AG09309 (cell line): ENCODE data around the gene VEGFD.

Experiments
- DNase-seq: peaks from one replicate; pipeline ENCODE4 v3.0.0-alpha.2; 2010; ENCODE audit warnings: low read depth
- H3K4me3 ChIP-seq: 2 replicates; pipeline ENCODE4 v1.5.1; 2011; ENCODE audit warnings: mild to moderate bottlenecking, low read depth, low read length, moderate library complexity; ENCODE audit not compliant: control insufficient read depth
- TF ChIP-seq, protein P1 (sequence below): IDR thresholded peaks from 2 replicates; pipeline ENCODE4 v1.5.1; 2011; ENCODE audit warnings: mild to moderate bottlenecking, low read depth, low read length, inconsistent platforms; ENCODE audit not compliant: insufficient read depth, control insufficient read depth; ENCODE audit errors: missing control alignments

The VEGFD gene

DNA sequence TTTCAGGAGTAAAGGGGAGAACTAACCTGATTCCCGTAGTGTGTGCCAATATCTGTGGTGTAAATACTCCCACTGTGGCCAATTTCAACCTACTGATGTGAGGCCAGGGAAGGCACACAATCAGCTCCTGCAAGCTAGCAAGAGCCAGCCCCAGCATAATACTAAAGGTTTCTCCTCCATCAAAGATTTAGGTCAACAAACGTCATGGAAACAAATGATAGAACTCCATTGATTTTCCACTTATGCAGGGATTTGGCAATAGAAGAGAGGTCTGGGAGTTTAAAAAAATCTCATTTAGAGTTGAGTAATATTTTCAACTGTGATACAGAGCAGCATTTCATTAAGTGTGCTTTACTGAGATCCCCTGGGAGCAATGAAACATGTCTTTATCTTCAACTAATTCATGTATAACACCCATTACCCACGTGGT is 15.8 kb upstream of the VEGFD start:
- TF ChIP-seq, protein P1, sequence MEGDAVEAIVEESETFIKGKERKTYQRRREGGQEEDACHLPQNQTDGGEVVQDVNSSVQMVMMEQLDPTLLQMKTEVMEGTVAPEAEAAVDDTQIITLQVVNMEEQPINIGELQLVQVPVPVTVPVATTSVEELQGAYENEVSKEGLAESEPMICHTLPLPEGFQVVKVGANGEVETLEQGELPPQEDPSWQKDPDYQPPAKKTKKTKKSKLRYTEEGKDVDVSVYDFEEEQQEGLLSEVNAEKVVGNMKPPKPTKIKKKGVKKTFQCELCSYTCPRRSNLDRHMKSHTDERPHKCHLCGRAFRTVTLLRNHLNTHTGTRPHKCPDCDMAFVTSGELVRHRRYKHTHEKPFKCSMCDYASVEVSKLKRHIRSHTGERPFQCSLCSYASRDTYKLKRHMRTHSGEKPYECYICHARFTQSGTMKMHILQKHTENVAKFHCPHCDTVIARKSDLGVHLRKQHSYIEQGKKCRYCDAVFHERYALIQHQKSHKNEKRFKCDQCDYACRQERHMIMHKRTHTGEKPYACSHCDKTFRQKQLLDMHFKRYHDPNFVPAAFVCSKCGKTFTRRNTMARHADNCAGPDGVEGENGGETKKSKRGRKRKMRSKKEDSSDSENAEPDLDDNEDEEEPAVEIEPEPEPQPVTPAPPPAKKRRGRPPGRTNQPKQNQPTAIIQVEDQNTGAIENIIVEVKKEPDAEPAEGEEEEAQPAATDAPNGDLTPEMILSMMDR: no peak
- no peak for DNase-seq
- no peak overlapping the region for H3K4me3 ChIP-seq

DNA sequence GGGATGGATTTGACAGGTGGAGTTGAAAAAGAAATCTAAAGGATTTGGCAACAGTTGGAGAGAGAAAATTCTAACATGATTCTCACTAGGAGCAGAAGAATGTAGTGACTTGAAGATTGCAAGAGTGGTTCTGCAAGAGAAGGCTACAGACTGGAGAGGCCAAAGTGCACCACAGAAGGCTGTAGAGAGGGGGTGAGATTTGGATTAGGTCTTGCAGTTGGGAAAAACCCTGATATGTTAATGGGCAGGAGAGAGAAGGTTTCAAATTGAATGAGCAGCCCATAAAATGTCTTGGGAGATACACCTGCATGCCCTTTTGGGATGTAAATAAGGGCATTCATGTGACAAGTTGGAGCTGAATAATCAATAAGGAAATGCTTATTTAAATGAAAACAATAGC is 14.7 kb upstream of the VEGFD start:
- no peak overlapping the region for H3K4me3 ChIP-seq
- TF ChIP-seq, protein P1: no peak
- DNase-seq: no peak

DNA sequence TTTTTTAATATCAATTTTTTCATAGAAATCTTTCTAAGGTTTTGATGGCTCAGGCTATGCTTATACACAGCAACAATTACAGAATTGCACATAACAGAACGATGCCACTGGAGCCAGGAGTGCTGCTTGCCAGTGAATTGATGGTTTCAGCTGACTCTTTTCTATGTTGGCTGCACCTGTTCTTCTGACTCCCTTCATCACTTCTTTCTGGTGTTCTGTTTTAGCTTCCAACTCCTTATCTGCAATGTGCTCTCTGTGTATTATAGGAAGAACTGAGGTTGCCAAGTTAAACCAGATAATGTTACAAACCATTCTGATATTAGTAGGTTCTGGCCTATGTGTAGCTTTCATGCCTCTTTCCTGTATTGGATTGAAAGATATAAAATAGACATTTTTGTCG is 11.6 kb upstream of the VEGFD start:
- DNase-seq: no peak
- H3K4me3 ChIP-seq: no peak overlapping the region
- TF ChIP-seq, protein P1: no peak

DNA sequence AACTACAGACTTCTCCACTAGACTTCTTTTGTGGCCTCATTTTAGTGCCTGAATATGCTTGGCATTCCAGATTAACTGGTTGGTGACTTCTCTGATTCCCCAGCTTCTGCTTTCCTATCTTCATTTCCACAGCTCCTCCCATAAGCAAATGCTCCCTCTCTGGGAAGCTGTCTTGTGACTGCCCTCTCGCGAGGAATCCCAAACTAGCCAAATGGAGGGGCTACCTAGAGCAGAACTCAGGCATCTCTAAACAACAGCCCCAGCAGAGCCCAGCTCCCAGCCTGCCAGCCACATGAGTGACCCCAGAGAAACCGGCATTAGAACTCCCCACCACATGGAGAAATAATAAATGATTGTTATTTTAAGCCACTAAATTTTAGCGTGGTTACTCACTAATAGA is 7.6 kb upstream of the VEGFD start:
- H3K4me3 ChIP-seq: no peak overlapping the region
- TF ChIP-seq, protein P1: no peak
- DNase-seq: no peak

DNA sequence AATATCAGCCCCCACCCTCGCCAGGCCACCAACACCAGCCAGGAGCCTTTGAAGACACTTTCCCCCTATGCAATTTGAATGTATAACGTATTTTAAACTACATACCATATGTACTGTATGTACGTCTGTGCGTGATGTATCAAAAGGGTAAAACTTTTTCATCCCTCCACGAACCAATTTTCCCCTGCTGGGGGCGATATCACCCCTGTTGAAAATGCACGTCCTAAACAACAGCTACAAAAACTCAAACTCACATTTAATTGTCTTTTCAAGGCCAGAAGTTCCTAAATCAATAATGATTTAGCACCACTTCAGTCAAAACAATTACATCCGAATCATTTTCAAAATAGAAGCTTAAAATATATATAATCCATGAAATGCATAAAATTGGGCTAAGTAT is 1.4 kb downstream of the VEGFD start:
- DNase-seq: no peak
- TF ChIP-seq, protein P1: no peak
- H3K4me3 ChIP-seq: no peak overlapping the region

DNA sequence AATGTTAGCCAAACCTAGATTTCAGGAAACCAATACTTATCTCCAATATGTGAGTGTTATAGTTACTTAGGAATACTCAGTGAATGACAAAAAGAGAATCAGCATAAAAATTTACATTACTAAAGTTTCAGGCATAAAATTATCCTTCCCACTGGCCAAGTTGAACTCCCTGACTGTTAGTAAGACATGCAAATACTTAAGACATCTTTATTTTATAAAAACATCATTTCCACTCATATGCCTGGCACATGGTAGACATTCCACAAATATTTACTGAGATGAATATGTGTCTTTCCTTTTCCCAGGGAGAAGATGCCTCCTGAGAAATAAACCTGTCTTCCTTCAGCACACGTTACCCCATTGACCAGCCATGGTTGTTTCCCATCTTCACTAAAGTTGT is 7.3 kb downstream of the VEGFD start:
- DNase-seq: no peak
- TF ChIP-seq, protein P1: no peak
- H3K4me3 ChIP-seq: no peak overlapping the region

DNA sequence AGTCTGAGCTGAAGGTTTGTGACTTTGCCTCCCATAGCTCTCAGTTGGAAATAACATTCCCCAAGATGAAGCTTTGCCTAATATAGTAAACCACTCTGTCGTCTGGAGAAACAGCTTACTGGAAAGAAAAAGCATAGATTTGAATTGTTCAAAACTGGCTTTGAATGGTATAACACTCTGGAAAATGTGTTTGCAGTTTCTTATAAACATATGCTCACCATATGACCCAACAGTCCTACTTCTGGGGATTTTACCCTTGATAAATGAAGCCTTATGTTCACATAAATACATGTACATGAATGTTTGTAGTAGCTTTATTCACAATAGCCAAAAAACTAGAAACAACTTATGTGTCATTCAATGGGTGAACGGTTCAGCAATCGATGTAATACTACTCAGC is 10.2 kb downstream of the VEGFD start:
- no peak overlapping the region for H3K4me3 ChIP-seq
- TF ChIP-seq, protein P1: no peak
- no peak for DNase-seq
